NCI-H345 (cell line): ENCODE measurements around the gene SHOC2.
"Not testable (repeated sequence)": the region's sequence is repeated elsewhere in the genome, so short reads cannot be mapped to it uniquely, and the experiment has no call there.

ENCODE experiments used
- DNase-seq: peaks from one replicate; lab custom pipeline; 2025; lab: John Stamatoyannopoulos, UW

Gene SHOC2

GRCh38 chr10:110901954-110902819 is 17.2 kb upstream of the SHOC2 start:
- no peak for DNase-seq

GRCh38 chr10:110903280-110904278 is 15.8 kb upstream of the SHOC2 start:
- DNase-seq: no peak

- no peak for DNase-seq
These were observed 9.3 kb upstream of the SHOC2 start for GRCh38 chr10:110910138-110910537.

DNA sequence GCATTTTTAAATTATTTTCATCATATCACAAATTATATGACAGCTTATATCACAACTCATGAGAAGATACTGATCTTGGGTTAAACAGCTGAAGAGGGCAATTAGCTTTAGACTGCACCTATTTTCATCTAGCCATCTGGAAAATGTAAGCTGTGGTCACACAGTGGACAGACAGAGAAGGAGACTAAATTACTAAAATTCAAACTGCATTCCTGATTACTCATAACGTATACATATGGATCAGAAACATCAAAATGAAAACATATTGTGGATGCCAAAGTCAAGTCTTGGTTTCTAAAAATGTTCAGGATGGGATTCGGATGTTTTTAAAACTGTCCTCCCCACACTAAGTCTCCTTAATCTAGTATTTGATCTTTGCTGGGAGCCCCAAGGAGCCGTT is 7.0 kb upstream of the SHOC2 start:
- DNase-seq: no peak

GRCh38 chr10:110914431-110914830 is 5.0 kb upstream of the SHOC2 start:
- no peak for DNase-seq

GRCh38 chr10:110915035-110915434 is 4.4 kb upstream of the SHOC2 start:
- DNase-seq: no peak

GRCh38 chr10:110915600-110915999 is 3.8 kb upstream of the SHOC2 start:
- DNase-seq: not testable (repeated sequence)

DNA sequence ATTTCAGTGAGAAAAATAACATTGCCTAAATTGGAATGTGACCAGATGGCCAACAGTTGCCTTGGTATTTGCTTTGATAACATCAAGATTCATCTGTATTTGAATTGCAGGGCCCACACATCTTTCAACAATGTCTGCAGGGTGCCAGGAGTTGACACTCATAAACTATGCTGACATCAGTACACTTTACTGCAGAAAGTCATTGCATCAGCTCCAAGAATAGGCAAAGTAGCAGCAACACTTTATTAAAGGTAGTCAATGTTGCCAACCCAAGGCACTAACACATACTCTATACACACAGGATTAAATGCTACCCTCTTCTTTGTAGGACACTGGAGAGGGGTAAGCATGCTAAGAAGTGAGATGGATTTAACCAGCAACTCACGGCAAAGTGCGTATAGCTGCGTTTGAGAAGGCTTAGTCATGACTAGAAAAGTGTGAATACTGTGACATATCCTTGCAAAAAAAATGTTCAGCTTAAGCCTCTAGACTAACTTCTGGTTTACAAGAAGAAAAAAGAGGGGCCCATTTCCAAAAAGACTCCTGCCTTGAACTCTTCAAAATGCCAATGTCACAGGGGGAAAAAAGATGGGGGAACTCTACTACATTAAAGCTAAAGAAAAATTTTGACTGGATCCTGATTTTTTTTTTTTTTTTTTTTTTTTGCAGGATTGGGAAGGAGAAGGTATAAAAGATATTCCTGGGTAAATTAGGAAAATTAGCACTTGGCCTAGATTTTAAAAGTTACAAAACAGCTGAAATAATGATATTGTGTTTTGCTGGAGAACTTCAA is 2.7 kb upstream of the SHOC2 start:
- DNase-seq: no peak

- no peak for DNase-seq
These were observed 1.1 kb upstream of the SHOC2 start for GRCh38 chr10:110918269-110918642.

- DNase-seq: peak; percentile 99
These were observed 608 bp upstream of the SHOC2 start, which contains the start of gene BBIP1 for GRCh38 chr10:110918643-110919348. BBIP1 (minus strand) TSS chr10:110919180; CDS start chr10:110918157, 1,023 bp downstream.

DNA sequence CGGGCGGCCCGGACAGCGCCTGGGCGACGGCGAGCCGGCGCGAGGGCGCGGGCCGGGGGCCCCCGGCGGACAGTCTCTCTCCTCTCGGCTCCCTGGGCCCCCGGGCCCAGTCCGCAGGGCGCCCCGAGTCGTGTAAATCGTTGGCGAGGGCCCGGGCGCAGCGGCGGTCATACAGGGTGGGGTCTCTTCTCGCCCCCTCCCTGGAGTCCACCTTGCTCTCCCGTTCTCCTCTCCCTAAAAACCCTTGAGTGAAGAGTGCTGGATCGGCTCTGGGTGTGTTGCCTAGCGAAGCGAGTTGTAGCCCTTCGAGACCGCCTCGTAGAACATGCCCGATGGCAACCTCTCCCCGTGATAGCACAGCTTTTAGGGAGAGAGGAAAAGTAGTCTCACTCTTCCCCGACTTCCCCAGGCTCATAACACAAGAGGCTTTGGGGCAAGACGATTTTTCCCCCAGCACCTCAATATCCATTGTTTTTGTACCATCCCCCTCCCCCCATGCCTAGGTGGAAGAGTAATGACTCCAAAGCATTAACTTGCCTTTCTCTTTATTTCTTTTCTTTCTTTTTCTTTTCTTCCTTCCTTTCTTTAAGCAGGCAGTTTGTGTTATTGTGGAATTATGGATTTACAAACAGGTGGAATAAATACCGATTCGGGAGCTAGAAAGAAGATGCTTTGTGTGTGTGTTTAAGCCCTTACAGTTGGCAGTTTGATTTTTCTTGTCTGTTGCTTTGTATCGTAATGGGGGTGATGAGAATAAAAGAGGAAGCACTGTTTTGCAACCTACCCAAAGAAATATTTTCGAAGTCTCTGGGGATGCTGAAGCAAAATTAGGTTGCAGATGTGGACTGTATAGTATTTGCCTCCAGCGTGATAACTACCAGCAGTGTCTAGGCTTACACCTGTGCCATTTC is 822 bp downstream of the SHOC2 start:
- DNase-seq: peak; percentile 43

DNA sequence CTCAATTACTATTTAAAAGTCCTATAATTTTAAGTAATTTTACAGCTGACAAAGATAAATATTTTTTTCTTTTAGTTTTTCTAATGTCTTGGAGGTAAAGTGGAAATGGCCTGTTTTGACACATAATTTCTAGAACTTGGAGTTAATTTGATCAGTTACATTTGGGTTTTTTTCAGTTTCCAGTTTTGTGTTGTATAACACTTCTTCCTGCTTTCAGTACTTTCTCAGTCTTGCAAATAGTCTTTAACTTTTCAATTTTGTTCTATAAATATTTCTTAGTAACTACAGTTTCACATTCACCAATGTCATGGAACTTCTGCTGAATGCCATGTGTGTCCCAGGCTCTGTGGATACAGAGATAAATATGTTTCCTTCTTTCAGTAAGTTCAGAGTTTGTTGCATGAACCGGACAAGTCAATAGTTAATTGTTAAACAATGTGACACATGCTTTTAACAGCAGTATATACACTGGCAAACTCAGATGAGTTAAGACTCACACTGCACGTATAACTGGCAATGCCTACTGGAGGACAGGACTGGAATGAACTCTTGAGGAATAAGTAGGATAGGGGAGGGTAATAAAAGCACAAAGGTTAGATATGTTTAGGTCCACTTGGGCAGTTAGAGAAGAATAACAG is 4.6 kb downstream of the SHOC2 start:
- DNase-seq: no peak

DNA sequence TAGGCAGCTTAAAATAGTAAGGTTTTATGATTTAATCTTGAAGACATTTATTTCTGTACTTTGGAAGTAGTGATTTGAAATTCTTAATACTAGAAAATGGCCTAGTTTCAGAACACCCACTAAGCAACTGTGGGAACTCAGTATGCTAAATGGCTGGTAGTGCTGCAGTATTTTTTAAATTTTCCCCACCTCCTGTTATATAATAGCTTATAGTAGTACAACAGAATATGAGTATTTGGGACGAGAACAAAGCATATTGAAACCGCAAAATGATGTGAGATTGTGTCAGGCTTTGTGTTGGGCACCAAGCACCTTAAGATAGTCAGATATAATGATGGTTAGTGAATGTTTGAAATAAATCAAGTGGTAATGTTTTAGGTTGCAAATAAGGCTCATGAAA is 8.1 kb downstream of the SHOC2 start:
- no peak for DNase-seq

GRCh38 chr10:110931769-110932381 is 12.5 kb downstream of the SHOC2 start:
- no peak for DNase-seq

GRCh38 chr10:110932505-110933180 is 13.2 kb downstream of the SHOC2 start:
- DNase-seq: no peak

GRCh38 chr10:110936757-110937156 is 17.4 kb downstream of the SHOC2 start:
- no peak for DNase-seq

DNA sequence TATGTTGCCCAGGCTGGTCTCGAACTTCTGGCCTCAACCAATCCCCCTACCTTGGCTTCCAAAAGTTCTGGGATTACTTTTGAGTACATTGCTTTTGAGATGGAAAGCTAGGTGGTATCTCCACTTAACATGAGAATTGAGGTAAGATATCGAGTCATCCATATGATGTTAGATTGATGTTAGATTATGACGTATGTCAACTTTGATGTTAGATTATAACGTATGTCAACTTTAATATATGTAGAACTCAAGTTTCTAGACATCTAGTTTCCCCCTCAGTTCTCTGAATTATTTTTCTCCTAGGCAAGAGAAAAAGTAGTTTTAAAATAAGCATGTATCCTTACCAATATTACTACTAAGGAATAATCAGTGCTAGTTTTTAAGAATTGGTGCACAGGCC is 20.0 kb downstream of the SHOC2 start:
- DNase-seq: no peak

DNA sequence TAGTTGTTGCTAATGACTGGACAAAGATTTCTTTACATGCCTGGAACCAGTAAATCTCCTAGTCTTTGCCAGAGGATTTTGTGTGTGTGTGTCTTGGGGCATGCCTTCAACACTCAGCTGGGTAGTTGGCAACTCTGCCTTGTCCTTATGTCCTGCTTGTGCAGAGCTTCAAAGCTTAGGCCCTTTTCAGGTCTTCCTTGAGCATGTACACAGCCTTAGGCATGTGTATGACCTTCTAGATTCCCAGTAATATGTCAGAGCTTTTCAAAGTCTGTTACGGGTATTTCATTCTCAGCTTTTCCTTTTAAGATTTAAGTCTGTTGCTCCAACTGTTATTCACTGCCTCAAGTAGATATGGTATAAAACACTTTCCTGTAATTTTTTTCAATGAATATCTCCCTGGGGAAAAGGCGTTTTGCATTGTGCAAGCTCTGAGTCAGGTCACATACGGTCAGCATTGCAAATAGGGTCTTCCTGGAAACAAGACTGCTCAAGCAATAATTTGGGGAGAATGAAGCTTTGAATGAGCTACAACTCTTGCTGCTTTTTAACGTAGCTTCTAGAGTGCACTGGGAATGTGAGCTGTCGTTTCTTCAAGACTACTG is 25.5 kb downstream of the SHOC2 start:
- DNase-seq: no peak
